Prostate gland (tissue), 2 donors: Measurements from ENCODE around the gene PCDHGA8. TPM values are rescaled to one million over a fixed set of nuclear protein-coding genes. Genes with fewer than 3 reads are reported as not detected.

Source experiments
- DNase-seq: peaks from one replicate; pipeline ENCODE4 v3.0.0-alpha.2; 2019; ENCODE audit warnings: low spot score
- H3K27ac ChIP-seq, 2 donors: fragments of 200-600 bp; sonication (generic); 2 replicates each; pipeline ENCODE4 v1.5.1; 2017 to 2019
- H3K27me3 ChIP-seq: fragments of 200-600 bp; sonication (generic); replicated peaks from 2 replicates; pipeline ENCODE4 v1.5.1; 2019; ENCODE audit not compliant: insufficient read depth
- H3K36me3 ChIP-seq, 2 donors: fragments of 200-600 bp; sonication (generic); 1 replicate in 1 of 2; 2 replicates in 1 of 2; pipeline versions ENCODE4 v1.5.1 to v1.8.1; 2017 to 2019
- H3K4me1 ChIP-seq: fragments of 200-600 bp; sonication (generic); replicated peaks from 2 replicates; pipeline ENCODE4 v1.5.1; 2019
- H3K4me3 ChIP-seq, 2 donors: fragments of 200-600 bp; sonication (generic); 2 replicates each; pipeline ENCODE4 v1.5.1; 2017 to 2019
- H3K9me3 ChIP-seq: fragments of 200-600 bp; sonication (generic); 2 replicates; pipeline ENCODE4 v1.5.1; 2017
- CTCF ChIP-seq, 4 experiments: fragments of 200-600 bp in 2 of 4; fragments of 450-650 bp in 2 of 4; sonication (generic) in 2 of 4; IDR thresholded peaks; 1 replicate in 3 of 4; 2 replicates in 1 of 4; pipeline ENCODE4 v1.5.1; 2016 to 2019; ENCODE audit warnings: antibody characterized with exemption in 4 of 4, mild to moderate bottlenecking in 2 of 4, moderate library complexity in 2 of 4
- POLR2A ChIP-seq: fragments of 450-650 bp; IDR thresholded peaks from one replicate; pipeline ENCODE4 v1.6.1; 2016; ENCODE audit warnings: antibody characterized with exemption, mild to moderate bottlenecking
- POLR2AphosphoS5 ChIP-seq: sonication (generic); formaldehyde crosslinking; IDR thresholded peaks from one replicate; pipeline ENCODE4 v1.6.1; 2017; ENCODE audit warnings: antibody characterized with exemption
- WGBS: methylation state at CpG from one replicate; pipeline ENCODE4 v1.1.5; 2018; 5-methylcytosine and 5-hydroxymethylcytosine counted together
- intact Hi-C: fragments of 100-400 bp; cut with DNase I; formaldehyde crosslinking; loops from one replicate; pipeline ENCODE4 v1.14.2; 2022
- total RNA-seq, 2 donors: library from RNA; depleted of rRNA; stranded (reverse); fragments of >200 nt; gene quantifications; one replicate each; pipeline ENCODE4 v1.1.0, GENCODE V29; 2016

PCDHGA8 gene
- total RNA-seq, 2 donors from 2014 or later = 1.1 to 4.2 TPM

- Histone ChIP-seq H3K27ac (no peak overlapping the region), H3K9me3 (no peaks in the 10 kb centered on the region), H3K4me1 (no peaks in the 10 kb centered on the region), H3K4me3 (no peak overlapping the region), H3K27me3 (no peaks in the 10 kb centered on the region), H3K36me3 (no peaks in the 10 kb centered on the region)
- 68% methylated on average over 10 of the region's 10 CpGs for WGBS
- intact Hi-C loops = no loop called here
- DNase-seq = no peak
- TF ChIP-seq POLR2AphosphoS5 (no peak), CTCF (IDR thresholded peaks at IDR 0.05) (no peak), POLR2A (no peak)
Observed at GRCh38 chr5:141439411-141440141, 47.1 kb downstream of the PCDHGA8 start.

GRCh38 chr5:141440341-141440740, 47.9 kb downstream of the PCDHGA8 start:
- WGBS = 90% methylated on average over 9 of the region's 9 CpGs
- intact Hi-C loops = no loop called here
- no peak for TF ChIP-seq CTCF (IDR thresholded peaks at IDR 0.05)
- Histone ChIP-seq H3K4me1 (no peaks in the 10 kb centered on the region), H3K36me3 (no peaks in the 10 kb centered on the region), H3K27ac (no peak overlapping the region), H3K4me3 (no peak overlapping the region), H3K27me3 (no peaks in the 10 kb centered on the region), H3K9me3 (no peaks in the 10 kb centered on the region)
- DNase-seq = no peak

GRCh38 chr5:141441571-141442170, 49.2 kb downstream of the PCDHGA8 start:
- no peak overlapping the region for H3K27ac ChIP-seq
- 40% methylated on average over 36 of the region's 50 CpGs for WGBS
- no peak for DNase-seq
- TF ChIP-seq POLR2AphosphoS5 = no peak
- intact Hi-C loops = no loop called here
- H3K4me1 ChIP-seq = no peaks in the 10 kb centered on the region
- H3K4me3 ChIP-seq = no peak overlapping the region
- H3K36me3 ChIP-seq = no peaks in the 10 kb centered on the region
- no peaks in the 10 kb centered on the region for H3K9me3 ChIP-seq
- H3K27me3 ChIP-seq = no peaks in the 10 kb centered on the region

Other genes with a start within 250 kb of the PCDHGA8 start
- 1 to 10 TPM in 1 of 2 donors, under 1 TPM in 1; 0.87 to 2.6 TPM for gene PCDHB6, start 242.6 kb upstream of the PCDHGA8 start, total RNA-seq
- gene PCDHB7, start 220.0 kb upstream of the PCDHGA8 start, total RNA-seq = 1 to 10 TPM; 1.2 to 1.9 TPM
- gene PCDHB8, start 214.8 kb upstream of the PCDHGA8 start, total RNA-seq = 1 to 10 TPM in 1 of 2 donors, under 1 TPM in 1; 0.23 to 2.6 TPM
- 1 to 10 TPM in 1 of 2 donors, under 1 TPM in 1; 0.18 to 4.4 TPM for gene PCDHB16, start 210.2 kb upstream of the PCDHGA8 start, total RNA-seq
- 1 to 10 TPM; 1.0 to 4.2 TPM for gene PCDHB9, start 205.5 kb upstream of the PCDHGA8 start, total RNA-seq
- gene PCDHB10, start 200.3 kb upstream of the PCDHGA8 start, total RNA-seq = 1 to 10 TPM in 1 of 2 donors, under 1 TPM in 1; 0.96 to 3.5 TPM
- 1 to 10 TPM in 1 of 2 donors, under 1 TPM in 1; 0.41 to 2.6 TPM for gene PCDHB11, start 193.0 kb upstream of the PCDHGA8 start, total RNA-seq
- 1 to 10 TPM in 1 of 2 donors, under 1 TPM in 1; 0.32 to 4.3 TPM for gene PCDHB12, start 183.9 kb upstream of the PCDHGA8 start, total RNA-seq
- gene PCDHB13, start 178.7 kb upstream of the PCDHGA8 start, total RNA-seq = 1 to 10 TPM; 4.0 to 6.5 TPM
- gene PCDHB14, start 169.3 kb upstream of the PCDHGA8 start, total RNA-seq = 1 to 10 TPM; 4.6 to 6.7 TPM
- 10 to 100 TPM in 1 of 2 donors, under 1 TPM in 1; 0.82 to 12.4 TPM for gene PCDHB15, start 147.2 kb upstream of the PCDHGA8 start, total RNA-seq
- 1 to 10 TPM in 1 of 2 donors, under 1 TPM in 1; 0.23 to 4.4 TPM for gene SLC25A2, start 88.6 kb upstream of the PCDHGA8 start, total RNA-seq
- 10 to 100 TPM; 59.3 to 85.9 TPM for gene TAF7, start 71.8 kb upstream of the PCDHGA8 start, total RNA-seq
- 1 to 10 TPM in 1 of 2 donors, under 1 TPM in 1; 0.64 to 4.8 TPM for gene PCDHGA1, start 62.1 kb upstream of the PCDHGA8 start, total RNA-seq
- 10 to 100 TPM in 1 of 2 donors, 1 to 10 TPM in 1; 2.4 to 19.7 TPM for gene PCDHGA2, start 53.9 kb upstream of the PCDHGA8 start, total RNA-seq
- gene PCDHGA3, start 48.8 kb upstream of the PCDHGA8 start, total RNA-seq = 10 to 100 TPM in 1 of 2 donors, 1 to 10 TPM in 1; 1.3 to 18.2 TPM
- 1 to 10 TPM; 3.9 to 6.5 TPM for gene PCDHGB1, start 42.5 kb upstream of the PCDHGA8 start, total RNA-seq
- 10 to 100 TPM in 1 of 2 donors, 1 to 10 TPM in 1; 2.5 to 10.5 TPM for gene PCDHGA4, start 37.6 kb upstream of the PCDHGA8 start, total RNA-seq
- 10 to 100 TPM in 1 of 2 donors, 1 to 10 TPM in 1; 5.3 to 10.5 TPM for gene PCDHGB2, start 32.6 kb upstream of the PCDHGA8 start, total RNA-seq
- 1 to 10 TPM; 4.1 to 4.8 TPM for gene PCDHGA5, start 28.5 kb upstream of the PCDHGA8 start, total RNA-seq
- 1 to 10 TPM; 3.1 to 7.7 TPM for gene PCDHGB3, start 22.4 kb upstream of the PCDHGA8 start, total RNA-seq
- gene PCDHGA6, start 18.7 kb upstream of the PCDHGA8 start, total RNA-seq = 1 to 10 TPM; 2.0 to 8.4 TPM
- 1 to 10 TPM; 4.1 to 8.2 TPM for gene PCDHGA7, start 9.9 kb upstream of the PCDHGA8 start, total RNA-seq
- 1 to 10 TPM; 6.7 to 9.9 TPM for gene PCDHGB4, start 4.9 kb upstream of the PCDHGA8 start, total RNA-seq
- 10 to 100 TPM in 1 of 2 donors, 1 to 10 TPM in 1; 7.9 to 24.5 TPM for gene PCDHGB5, start 5.3 kb downstream of the PCDHGA8 start, total RNA-seq
- 1 to 10 TPM; 3.9 to 7.7 TPM for gene PCDHGA9, start 10.1 kb downstream of the PCDHGA8 start, total RNA-seq
- 10 to 100 TPM in 1 of 2 donors, 1 to 10 TPM in 1; 5.2 to 11.0 TPM for gene PCDHGB6, start 15.4 kb downstream of the PCDHGA8 start, total RNA-seq
- gene PCDHGA10, start 20.4 kb downstream of the PCDHGA8 start, total RNA-seq = 10 to 100 TPM in 1 of 2 donors, 1 to 10 TPM in 1; 6.7 to 11.1 TPM
- 10 to 100 TPM in 1 of 2 donors, 1 to 10 TPM in 1; 7.0 to 14.6 TPM for gene PCDHGB7, start 25.0 kb downstream of the PCDHGA8 start, total RNA-seq
- gene PCDHGA11, start 28.4 kb downstream of the PCDHGA8 start, total RNA-seq = 1 to 10 TPM; 2.9 to 3.4 TPM
- 1 to 10 TPM; 3.8 to 6.8 TPM for gene PCDHGA12, start 37.9 kb downstream of the PCDHGA8 start, total RNA-seq
- 10 to 100 TPM; 27.6 to 55.3 TPM for gene PCDHGC3, start 83.3 kb downstream of the PCDHGA8 start, total RNA-seq
- 1 to 10 TPM; 3.8 to 4.1 TPM for gene PCDHGC4, start 92.4 kb downstream of the PCDHGA8 start, total RNA-seq
- 1 to 10 TPM in 1 of 2 donors, under 1 TPM in 1; 0.96 to 2.7 TPM for gene PCDHGC5, start 96.4 kb downstream of the PCDHGA8 start, total RNA-seq
- 10 to 100 TPM; 34.8 to 57.7 TPM for gene DIAPH1, start 226.4 kb downstream of the PCDHGA8 start, total RNA-seq
- 10 to 100 TPM; 54.9 to 74.6 TPM for gene HDAC3, start 244.2 kb downstream of the PCDHGA8 start, total RNA-seq
- gene RELL2, start 244.4 kb downstream of the PCDHGA8 start, total RNA-seq = 1 to 10 TPM; 3.9 to 7.2 TPM